Fibroblast of skin of abdomen (primary cell): ENCODE data around the gene PDGFRA.
"Not testable (repeated sequence)": the region's sequence is repeated elsewhere in the genome, so short reads cannot be mapped to it uniquely, and the experiment has no call there.

Experiments
- DNase-seq: peaks from one replicate; pipeline ENCODE4 v3.0.0-alpha.2; 2013

Gene PDGFRA

GRCh38 chr4:54320826-54321685 is 92.0 kb downstream of the PDGFRA start:
- DNase-seq, result no peak

- peak; percentile 63 for DNase-seq
Observed at GRCh38 chr4:54322818-54323417, 93.8 kb downstream of the PDGFRA start.

GRCh38 chr4:54330896-54331295 is 101.8 kb downstream of the PDGFRA start:
- no peak for DNase-seq

- DNase-seq, result no peak
Observed at GRCh38 chr4:54332542-54332941, 103.4 kb downstream of the PDGFRA start.

- DNase-seq, result no peak
Observed at GRCh38 chr4:54333657-54334056, 104.6 kb downstream of the PDGFRA start.

- not testable (repeated sequence) for DNase-seq
Observed at GRCh38 chr4:54334769-54335168, 105.7 kb downstream of the PDGFRA start.

- no peak for DNase-seq
Observed at GRCh38 chr4:54337009-54337408, 107.9 kb downstream of the PDGFRA start.

GRCh38 chr4:54342067-54342466 is 113.0 kb downstream of the PDGFRA start:
- DNase-seq, result not testable (repeated sequence)
